Stimulated activated CD8-positive, alpha-beta memory T cell treated with anti-CD3 and anti-CD28 coated beads, Interleukin-12 subunit alpha, Interleukin-12 subunit beta, amount 100 ng/mL, for 1 hour (primary cell): ENCODE measurements around the gene TMEM263.

Experiments used
- DNase-seq: peaks from one replicate; pipeline ENCODE4 v3.0.0-alpha.2; 2020; ENCODE audit warnings: low read depth

Gene TMEM263

DNA sequence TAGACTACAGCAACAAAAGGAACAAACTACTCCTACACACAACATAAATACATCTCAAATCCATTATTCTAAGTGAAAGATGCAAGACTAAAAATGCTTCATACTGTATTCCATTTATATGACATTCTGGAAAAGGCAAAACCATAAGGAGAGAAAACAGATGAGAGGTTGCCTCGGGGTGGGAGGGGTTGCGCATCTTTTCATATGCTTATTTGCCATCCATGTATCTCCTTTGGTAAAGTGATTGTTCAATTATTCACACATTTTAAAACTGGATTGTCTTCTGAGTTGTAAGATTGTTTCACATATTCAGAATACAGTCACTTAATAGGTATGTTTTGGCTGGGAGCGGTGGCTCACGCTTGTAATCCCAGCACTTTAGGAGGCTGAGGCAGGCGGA, 5.1 kb upstream of the TMEM263 start:
- DNase-seq = no peak

DNA sequence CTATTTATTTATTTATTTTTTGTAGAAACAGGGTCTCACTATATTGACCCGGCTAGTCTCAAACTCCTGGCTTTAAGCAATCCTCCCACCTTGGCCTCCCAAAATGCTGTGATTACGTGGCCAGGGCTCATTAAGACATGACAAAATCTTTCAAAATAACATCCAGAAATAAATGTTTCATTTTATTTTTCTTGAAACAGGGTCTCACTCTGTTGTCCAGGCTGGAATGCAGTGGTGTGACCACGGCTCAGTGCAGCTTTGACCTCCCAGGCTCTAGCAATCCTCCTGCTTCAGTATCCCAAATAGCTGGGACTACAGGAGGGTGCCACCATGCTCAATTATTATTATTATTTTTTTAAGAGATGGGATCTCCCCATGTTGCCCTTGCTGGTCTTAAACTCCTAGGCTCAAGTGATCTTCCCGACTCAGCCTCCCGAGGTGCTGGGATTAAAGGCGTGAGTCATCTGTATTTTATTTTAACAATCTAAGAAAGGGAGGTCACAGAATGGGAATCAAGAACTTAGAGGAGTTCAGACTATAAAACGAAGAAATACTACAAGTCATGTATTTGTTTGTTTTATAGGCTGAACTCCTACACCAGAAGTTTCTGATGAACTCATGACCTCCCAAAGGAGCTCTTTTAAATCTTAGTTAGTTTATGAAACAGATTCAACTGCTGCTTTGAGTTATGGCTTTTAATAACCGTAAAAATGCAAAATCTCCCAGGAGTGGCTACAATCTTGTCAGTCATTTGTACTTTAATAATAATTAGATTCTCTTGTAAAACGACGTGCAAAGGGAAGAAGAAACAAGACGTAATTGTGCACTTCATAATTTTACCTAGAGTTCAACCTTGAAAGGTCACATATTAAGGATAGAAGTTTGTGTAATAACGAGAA, 2.1 kb upstream of the TMEM263 start:
- no peak for DNase-seq

DNA sequence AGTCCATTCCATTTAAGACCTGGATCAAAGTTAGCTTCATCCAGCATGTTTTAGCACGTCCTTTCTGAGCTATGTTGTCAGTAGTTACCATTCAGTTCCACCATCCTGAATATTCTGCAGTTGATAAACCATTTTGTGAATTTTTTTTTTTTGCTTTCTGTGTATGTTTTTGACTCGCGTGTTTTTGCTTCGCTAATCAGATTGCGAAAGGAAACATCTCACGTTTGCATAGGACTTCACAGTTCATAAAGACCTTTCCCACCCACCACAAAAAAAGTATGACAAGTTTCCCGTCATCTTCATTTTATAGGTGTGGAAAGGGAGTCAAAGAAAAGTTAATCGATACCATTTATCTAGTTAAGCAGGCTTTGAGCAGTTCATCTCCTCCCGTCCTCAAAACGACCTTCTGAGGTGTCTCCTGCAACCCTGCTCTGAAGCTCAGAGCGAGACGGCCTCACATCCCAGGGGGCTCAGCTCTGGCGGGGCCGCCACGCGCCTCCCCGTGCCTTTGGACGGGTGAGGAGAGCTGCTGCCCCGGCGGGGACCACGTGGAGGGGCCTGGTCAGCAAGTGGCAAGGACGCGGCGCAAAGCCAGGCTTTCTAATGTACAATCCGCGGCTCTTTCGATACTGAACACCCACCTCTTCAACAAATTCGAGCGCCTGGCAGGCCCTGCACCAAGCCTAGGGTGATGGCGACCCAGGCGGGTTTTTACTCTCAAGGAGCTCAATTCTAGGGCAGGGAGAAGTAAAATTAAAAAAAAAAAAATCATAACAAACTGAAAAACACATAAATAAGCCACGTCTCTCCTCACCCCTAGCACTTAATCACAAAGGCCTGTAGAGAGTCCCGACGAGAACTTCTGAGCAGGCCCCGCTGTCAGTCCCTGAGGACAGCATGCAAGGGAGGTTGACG, 988 bp upstream of the TMEM263 start:
- no peak for DNase-seq

DNA sequence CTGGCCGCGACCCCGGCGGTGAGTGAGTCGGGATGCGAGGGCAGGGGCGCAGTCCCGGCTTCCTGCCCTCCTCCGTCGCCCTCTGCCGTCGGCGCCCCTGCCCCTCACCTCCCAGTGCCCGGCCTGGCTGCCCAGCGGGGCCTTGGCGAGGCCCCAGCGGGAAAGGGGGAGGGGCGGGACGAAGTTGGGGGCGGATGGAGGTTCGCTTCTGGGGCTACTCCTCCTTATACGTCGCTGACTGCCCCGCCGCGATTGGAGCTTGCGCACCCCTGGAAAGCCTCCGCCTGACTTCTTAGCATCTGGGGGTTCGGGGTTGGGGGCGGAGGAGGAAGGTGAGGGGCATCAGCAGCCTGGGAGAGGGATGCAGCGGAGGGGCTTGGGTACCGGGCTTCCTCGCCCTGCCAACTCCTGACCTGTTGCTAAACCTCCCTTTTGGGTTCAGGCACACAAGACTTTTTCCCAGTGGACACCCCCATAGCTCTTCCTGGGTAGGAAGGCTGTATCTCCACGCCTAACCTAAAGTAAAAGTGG, 406 bp downstream of the TMEM263 start:
- DNase-seq = peak; percentile 29

DNA sequence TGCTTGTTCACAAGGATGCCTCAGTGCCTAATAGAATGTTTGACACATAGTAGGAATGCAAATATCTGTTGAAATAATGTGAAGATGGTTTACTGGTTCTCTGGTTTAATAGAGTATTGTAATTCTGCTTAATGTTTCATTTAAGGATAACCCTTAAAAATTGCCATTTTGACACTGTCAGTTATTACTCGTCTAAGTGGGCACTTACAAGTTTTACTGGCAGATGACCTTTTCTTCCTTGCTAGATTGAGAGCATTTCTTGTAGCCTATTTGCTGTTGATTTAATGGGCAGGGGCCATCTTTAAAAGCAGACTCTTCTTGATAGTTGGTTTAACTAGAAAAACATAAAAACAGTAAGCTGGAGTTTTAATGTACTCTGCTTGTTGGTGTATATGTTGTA, 1.9 kb downstream of the TMEM263 start:
- no peak for DNase-seq

DNA sequence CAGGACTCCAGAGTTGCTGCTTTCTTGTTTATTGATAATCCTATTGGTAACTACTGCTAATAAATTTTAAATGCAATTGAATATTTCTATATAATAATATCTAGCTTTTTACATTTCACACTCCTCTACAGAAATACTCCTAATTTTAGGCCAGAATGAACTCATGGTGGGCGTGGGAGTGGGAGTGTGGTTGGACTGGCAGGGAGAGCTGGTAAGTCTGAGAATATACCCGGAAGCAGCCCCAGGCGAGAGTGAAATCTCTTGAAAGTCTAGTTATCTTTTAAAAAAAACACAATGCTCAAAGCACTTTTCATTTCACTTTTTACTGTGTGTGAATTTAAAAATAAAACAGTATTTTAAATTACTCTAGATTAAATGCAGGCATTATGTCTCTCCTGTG, 4.7 kb downstream of the TMEM263 start:
- DNase-seq = no peak

DNA sequence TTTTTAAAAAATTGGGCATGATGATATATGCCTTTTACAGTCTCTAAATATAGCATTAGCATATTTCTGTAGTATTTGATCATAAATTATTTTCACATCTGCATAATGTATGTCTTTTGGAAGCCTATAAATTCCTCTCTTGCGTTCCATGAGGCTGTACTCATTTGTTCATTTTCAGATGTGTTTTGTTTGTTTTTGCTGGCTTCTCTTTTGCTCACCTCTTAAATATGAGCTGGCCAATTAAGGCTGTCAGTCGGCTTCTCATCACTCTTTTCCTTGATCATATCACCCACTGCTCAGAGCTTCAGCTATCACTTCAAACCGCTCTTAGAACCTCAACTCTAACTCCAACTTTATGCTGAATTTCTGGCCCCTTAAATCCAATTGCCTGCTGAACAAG, 6.6 kb downstream of the TMEM263 start:
- DNase-seq = no peak

DNA sequence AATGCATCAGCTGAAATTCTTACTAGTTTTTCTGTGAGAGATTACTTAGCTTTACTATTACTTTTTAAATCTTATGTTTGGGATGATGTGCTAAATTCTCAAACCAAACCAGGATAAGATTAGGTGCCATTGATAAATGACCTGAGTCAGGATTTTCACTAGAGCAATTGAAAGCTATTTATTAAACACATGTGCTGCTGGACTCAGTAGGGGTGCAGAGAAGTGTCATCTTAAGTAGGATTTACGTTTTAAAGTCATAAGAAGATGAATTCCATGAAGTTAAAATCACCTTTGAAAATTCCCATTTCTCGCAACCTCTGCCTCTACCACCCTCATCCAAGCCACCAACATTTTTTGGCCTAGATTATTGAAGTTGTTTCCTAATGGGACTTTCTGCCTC, 8.8 kb downstream of the TMEM263 start:
- no peak for DNase-seq

DNA sequence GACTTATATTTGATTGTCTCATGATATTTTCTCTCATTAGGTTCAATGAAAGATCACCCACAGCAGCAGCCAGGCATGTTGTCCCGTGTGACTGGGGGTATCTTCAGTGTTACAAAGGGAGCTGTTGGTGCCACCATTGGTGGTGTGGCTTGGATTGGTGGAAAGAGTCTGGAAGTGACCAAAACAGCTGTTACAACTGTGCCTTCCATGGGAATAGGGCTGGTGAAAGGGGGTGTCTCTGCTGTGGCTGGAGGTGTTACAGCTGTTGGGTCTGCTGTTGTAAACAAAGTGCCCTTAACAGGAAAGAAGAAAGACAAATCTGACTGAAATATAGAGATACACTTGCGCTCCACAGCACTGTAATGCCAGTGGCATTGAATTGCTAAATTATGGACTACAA, 15.4 kb downstream of the TMEM263 start:
- no peak for DNase-seq

DNA sequence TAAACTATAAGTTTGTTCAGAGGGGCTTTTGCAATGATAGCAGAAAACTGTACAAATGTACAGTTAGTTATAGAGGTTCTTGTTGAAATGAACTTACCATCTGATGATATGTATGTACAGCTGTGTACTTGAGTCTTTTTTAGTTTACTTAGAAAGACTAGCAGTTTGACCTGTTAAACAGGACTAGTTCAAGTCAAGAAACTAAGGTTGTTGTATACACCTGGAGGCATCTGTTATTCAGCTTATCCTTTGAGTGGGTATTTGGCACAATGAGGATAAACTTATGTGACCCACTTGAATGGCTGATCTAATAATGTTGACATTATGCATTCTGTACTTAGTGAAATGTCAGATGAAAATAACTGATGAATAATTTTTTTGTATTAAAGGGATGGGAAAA, 17.8 kb downstream of the TMEM263 start:
- no peak for DNase-seq

DNA sequence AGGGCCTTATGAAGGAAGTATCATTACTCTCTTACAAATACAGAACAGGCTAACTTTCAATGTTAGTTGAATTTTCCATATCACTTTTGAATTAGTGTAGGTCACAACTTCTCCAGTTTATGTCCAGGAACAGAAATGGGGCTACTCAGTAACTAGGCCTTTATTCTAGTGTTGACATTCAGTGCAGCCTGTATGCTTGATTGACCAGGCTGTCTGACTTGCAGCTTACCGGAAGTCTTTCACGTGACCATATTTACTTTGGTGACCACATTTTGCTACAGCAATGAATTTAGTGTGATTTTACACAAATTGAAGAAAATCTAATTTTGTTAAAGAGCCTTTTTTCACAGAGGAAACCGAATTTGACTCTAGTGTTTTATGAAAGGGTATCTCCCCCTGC, 18.8 kb downstream of the TMEM263 start:
- DNase-seq = no peak

DNA sequence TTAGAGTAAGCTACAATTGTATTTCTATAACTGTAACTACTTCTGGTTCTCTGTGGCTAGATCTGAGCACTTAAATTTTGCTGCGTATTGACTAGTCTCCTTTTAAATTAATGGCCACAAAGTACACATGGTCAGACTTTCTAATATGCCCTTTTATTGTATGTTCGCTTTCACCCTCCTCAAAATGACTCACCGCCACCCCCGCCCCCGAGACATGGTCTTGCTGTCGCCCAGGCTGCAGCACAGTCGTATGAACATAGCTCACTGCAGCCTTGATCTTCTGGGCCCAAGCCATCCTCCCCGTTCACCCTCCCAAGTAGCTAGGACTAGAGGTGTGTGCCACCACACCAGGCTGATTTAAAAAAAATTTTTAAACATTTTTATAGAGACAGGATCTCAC, 19.4 kb downstream of the TMEM263 start:
- DNase-seq = no peak

DNA sequence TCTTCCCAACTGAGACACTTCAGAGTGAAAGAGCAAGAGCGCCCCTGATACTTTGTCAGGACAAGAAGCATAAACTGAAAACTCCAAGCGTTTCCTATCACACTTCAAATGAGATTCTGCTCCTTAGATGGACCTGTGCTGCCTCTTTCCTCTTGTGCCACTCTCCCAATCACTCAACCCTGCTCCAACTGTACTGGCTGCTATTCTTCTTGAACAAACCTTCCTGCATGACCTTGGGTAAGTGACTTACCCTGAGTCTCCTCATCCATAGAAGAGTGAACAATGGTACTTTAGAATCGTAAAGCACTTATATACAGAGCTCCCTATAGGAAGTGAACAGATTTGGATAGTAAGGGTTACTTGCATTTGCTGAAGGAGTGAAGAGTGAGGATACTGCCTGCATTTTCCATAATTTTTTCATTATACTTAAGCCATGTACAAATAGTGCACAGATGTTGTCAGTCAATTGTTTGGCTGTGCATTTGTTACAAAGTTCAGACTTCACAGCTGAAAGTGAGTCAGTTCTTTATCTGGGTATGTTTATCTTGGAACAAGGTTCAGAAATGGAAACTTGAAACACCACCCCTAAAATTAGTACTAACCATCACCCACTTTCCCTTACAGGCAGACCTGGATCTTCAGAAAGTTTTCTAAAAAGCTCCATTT, 20.4 kb downstream of the TMEM263 start:
- DNase-seq = no peak

DNA sequence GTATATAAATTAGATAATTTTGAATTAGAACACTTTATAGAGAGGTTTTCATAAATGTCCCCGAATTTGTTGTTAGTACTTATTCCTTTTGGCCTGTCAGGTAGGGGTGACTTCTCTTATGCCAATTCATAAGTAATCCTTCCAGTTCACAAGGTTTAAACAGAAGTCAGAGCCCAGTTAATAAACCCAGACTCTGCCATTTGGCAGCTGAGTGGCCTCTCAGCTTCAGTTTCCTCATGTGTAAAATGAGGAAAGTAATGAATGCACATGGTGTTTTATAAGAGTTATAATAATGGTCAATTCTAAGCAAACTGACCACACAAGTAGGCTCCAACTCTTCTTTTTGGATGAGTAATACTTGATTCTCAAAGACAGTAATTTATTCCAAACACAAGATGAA, 21.0 kb downstream of the TMEM263 start:
- DNase-seq = no peak

DNA sequence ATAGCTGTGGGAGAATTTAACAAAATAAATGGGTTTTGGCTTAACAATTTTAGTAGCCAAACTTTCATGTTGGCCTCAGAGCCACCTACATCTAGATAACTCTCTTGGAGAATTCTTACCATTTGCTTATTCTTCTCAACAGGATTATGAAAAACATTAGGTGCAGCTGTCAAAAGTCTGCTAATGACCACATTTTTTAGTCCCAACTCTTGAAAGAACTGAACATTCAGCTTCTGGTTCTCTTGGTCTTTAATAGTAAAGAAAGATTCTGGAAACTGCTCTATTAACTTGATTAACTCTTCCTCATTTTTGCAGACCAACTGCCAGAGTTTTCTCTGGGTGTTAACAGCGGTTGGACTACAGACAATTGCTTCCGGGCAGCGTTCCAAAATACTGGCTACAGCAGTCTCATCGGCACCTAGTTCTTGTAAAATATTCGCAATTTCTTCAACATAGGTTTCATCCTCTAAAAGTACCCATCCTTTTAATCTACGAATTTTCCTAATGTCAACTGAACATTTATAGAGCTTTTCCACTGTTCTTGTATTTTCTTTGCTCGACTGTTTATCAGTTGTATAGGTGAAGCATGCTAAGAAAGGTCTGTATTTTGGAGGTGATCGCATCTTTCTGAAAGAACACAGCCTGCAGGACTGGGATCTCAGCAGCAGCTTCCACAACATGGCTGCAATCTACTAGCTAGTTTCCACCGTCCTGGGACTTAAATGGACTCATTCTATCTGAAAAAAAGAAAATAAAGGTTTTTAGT, 22.5 kb downstream of the TMEM263 start:
- no peak for DNase-seq

DNA sequence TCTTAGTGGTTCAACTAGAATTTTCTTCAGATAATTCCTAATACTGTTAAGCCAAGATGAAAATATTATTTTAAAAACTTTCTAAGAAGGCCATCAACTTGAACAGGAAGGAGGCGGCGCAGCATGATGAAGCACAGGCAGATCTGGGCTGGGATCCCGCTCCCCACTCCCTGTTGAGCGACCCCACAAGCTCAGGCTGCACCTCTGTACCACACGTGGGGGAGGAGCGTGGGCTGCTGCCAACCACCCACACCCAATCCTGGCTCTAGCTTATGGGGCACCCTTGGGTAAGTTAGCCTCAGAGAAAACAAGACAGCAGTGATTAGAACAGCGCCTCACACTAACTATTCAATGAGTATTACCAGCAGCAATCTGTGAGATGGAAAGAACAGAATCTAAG, 25.2 kb downstream of the TMEM263 start:
- no peak for DNase-seq

DNA sequence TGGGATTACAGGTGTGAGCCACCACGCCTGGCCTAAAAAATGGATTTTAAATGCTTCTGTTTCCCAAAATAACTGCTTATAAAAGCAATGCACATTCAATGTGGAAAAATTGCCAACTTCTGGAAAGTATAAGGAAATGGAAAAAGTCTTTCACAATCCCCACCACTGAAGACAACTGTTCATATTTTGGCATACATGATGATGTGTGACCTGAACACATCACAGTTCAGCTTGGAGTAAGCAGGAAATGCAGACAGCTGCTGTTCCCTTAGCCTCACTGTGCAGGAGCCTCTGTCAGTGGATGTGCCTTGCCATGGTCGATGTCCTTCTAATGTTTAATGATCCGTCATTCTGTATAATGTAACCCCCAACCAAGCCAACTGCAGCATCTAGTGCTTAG, 26.1 kb downstream of the TMEM263 start:
- DNase-seq = no peak

DNA sequence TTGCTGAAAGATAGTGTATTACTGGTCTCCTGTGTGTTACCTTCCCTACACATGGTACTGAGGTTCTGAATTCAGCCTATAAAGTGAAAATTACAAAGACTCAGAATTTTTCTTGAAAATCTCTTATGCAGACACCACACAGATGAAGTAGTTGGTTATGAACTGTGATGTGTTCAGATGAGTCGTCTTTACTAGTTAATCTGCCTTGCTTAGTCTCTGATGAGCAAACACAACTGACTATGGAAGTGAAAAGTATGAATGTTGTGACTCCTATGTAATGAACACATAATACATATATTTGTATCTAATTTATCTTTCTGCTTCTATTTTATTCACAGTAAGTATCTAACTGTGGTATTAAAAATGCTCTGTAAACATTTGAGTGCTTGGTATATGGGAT, 26.5 kb downstream of the TMEM263 start:
- no peak for DNase-seq

DNA sequence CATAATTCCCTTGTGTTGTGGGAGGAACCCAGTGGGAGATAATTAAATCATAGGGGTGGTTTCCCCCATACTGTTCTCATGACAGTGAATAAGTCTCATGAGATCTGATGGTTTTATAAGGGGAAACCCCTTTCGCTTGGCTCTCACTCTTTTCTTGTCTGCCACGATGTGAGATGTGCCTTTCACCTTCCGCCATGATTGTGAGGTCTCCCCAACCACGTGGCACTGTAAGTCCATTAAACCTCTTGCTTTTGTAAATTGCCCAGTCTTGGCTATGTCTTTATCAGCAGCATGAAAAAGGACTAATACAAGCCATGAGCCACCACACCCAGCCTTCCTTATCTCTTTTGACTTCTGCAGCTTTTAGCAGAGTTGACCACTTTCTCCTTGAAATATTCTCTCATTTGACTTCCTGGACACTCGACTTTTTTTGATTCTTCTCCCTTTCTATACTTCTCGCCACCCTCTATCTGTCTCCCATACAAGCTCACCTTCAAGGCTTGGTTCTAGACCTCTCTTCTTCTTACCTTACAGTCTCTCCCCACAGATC, 29.0 kb downstream of the TMEM263 start:
- DNase-seq = no peak

DNA sequence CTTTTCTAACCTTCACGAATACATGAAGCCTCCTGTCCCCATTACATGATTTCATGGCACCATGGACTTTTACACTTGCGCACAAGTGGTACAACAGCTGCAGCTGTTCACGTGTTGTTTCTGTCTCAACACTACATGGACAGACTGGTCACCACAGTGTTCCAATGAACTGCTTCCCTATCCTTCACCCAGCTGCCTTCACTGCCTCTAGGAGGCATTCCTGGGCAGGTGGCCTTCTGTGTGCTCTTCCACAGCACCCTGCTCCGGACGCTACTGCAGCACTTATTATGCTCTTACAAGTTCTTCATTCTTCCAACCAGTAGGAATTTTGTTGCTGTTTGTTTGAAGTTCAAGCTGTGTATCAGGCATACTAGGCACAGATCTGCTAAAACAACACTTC, 29.8 kb downstream of the TMEM263 start:
- DNase-seq = no peak

DNA sequence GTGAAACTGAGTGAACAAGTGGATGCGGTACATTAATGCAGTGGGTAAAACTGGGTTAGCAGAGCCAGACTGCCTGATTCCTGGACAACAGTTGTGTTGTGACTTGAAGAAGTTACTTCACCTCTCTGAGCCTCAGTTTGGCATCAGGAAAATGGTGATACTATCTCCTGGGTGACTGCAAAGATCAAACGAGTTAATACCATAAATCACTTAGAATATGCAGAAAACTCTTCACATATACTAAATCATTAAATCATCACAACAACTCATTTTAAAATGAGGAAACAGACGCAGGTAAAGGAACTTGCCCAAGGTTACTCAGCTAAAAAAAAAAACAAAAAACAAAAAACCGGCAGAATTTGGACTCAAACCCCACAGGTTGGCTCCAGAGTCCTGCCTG, 30.4 kb downstream of the TMEM263 start:
- no peak for DNase-seq
